ENCODE results near the gene SRPRA. TPM values are rescaled to one million over a fixed set of nuclear protein-coding genes. Genes with fewer than 3 reads are reported as not detected.

Gene SRPRA
- total RNA-seq, 1 donor from 2014 or later: 110 TPM

DNA sequence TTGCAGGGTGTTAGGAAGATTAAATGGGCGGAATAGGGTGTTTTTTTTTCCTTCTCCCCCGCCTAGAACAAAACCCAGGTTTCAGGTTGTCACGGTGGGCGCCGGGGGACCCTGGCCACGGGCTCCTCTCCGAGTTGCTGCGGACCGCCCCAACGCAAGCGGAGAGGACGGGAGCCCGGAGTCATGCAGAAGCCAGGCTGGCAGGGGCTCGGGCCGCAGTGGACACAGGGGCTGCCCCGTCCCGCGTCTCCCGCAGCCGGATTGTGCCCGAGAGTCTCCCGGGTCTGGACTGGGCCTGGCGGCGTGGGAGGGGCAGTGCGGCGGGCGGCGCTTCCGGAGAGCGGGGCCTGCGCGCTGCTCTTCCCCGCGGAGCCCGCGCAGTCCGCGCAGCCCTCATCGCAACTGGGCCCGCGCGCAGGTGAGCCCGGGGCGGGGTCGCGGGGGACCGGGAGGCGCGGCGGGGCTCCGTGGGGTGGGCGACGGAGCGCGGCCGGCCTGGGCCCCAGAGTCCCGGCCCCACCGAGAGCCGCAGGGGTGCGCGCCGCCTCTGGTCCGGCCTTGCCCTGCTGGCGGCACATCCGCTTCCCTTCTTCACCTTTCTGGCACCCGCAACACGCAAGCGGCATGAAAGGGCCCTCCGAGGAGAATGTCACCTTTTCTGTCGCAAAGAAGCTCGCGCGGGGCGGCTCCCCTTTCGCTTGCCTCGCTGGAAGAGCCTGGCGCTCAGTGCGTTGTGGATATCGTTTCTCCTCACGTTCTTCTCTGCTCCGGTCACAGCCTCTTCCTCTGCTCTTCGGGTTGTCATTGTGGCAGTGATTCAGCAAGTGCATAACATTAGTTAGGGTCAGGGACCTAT lies 14.3 kb upstream of the SRPRA start, which contains the start of gene TIRAP:
TIRAP (plus strand) TSS at position 358 of the 856 bp plus-strand sequence. CDS start 7,802 bp downstream, outside the sequence.
- Mint-ChIP-seq H3K4me1 (ENCODE audit: low read depth) (peaks cover 22% of the 10 kb centered on the region), H3K36me3 (ENCODE audit: low read depth) (peaks cover under 1% of the 10 kb centered on the region), H3K9me3 (ENCODE audit: low read depth) (no peaks in the 10 kb centered on the region), H3K27me3 (ENCODE audit: low read depth) (no peaks in the 10 kb centered on the region), H3K27ac (ENCODE audit: unreplicated experiment) (peak within 1 kb of the TSS; percentile 98), H3K4me3 (ENCODE audit: unreplicated experiment) (peak within 1 kb of the TSS; percentile 98)
- TF ChIP-seq, protein P1, sequence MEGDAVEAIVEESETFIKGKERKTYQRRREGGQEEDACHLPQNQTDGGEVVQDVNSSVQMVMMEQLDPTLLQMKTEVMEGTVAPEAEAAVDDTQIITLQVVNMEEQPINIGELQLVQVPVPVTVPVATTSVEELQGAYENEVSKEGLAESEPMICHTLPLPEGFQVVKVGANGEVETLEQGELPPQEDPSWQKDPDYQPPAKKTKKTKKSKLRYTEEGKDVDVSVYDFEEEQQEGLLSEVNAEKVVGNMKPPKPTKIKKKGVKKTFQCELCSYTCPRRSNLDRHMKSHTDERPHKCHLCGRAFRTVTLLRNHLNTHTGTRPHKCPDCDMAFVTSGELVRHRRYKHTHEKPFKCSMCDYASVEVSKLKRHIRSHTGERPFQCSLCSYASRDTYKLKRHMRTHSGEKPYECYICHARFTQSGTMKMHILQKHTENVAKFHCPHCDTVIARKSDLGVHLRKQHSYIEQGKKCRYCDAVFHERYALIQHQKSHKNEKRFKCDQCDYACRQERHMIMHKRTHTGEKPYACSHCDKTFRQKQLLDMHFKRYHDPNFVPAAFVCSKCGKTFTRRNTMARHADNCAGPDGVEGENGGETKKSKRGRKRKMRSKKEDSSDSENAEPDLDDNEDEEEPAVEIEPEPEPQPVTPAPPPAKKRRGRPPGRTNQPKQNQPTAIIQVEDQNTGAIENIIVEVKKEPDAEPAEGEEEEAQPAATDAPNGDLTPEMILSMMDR (IDR thresholded peaks at IDR 0.05): no peak
- no peak for DNase-seq (ENCODE audit: low spot score)

DNA sequence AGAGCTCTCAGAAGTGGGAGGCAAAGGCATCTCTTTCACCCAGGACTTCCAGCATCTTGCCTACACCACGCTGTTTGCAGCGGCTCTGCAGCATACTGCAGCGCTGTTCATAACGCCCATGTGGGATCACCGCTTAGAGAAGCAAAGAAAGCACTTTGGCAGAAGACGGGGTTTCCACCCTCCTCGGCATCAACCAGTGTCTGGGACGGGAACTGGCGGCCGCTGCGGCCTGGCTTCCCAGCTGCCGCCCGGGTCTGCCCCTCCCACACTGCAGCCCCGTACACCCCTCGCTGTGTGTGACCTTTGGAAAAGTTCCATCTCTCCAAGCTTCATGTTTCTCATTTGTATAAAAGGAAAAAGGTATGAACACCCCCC lies 13.7 kb upstream of the SRPRA start:
- Mint-ChIP-seq H3K27ac (ENCODE audit: unreplicated experiment) (peak overlapping the region; percentile 87), H3K36me3 (ENCODE audit: low read depth) (peaks cover 3% of the 10 kb centered on the region), H3K4me1 (ENCODE audit: low read depth) (peaks cover 22% of the 10 kb centered on the region), H3K27me3 (ENCODE audit: low read depth) (no peaks in the 10 kb centered on the region), H3K4me3 (ENCODE audit: unreplicated experiment) (peak overlapping the region; percentile 98), H3K9me3 (ENCODE audit: low read depth) (no peaks in the 10 kb centered on the region)
- TF ChIP-seq, protein P1 (IDR thresholded peaks at IDR 0.05): no peak
- no peak for DNase-seq (ENCODE audit: low spot score)

- Mint-ChIP-seq H3K4me3 (ENCODE audit: unreplicated experiment) (peak overlapping the region; percentile 98), H3K9me3 (ENCODE audit: low read depth) (no peaks in the 10 kb centered on the region), H3K27ac (ENCODE audit: unreplicated experiment) (peak overlapping the region; percentile 87), H3K36me3 (ENCODE audit: low read depth) (peaks cover 5% of the 10 kb centered on the region), H3K4me1 (ENCODE audit: low read depth) (peaks cover 22% of the 10 kb centered on the region), H3K27me3 (ENCODE audit: low read depth) (no peaks in the 10 kb centered on the region)
- TF ChIP-seq, protein P1 (IDR thresholded peaks at IDR 0.05): no peak
- DNase-seq (ENCODE audit: low spot score): no peak
Observed at GRCh38 chr11:126281666-126282175, 13.0 kb upstream of the SRPRA start.

- H3K4me3 Mint-ChIP-seq (ENCODE audit: unreplicated experiment): no peak overlapping the region
- H3K36me3 Mint-ChIP-seq (ENCODE audit: low read depth): peaks cover 5% of the 10 kb centered on the region
- no peaks in the 10 kb centered on the region for H3K27me3 Mint-ChIP-seq (ENCODE audit: low read depth)
- no peak for DNase-seq (ENCODE audit: low spot score)
- no peak overlapping the region for H3K27ac Mint-ChIP-seq (ENCODE audit: unreplicated experiment)
- TF ChIP-seq, protein P1 (IDR thresholded peaks at IDR 0.05): no peak
- peaks cover 22% of the 10 kb centered on the region for H3K4me1 Mint-ChIP-seq (ENCODE audit: low read depth)
- H3K9me3 Mint-ChIP-seq (ENCODE audit: low read depth): no peaks in the 10 kb centered on the region
Observed at GRCh38 chr11:126281245-126281644, 12.6 kb upstream of the SRPRA start.

DNA sequence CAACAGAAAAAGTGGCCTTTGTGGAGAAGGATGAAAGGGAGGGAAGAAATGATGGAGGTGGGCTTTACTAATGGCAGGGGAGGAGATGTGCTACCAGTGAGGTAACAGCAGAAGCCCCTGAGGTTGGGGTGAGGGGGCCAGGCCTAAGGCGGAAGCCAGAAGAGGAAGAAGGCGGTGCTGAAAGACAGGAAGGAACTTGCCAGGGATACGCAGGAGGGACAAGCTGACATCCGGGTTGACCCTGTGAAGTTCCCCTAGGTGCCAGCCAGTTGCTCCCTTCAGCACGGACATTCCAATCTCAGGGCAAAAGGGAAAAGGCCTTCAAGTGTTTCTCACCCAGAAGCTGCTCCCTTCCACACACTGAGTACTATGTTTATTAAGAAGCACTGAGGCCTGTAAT lies 11.9 kb upstream of the SRPRA start:
- Mint-ChIP-seq H3K36me3 (ENCODE audit: low read depth) (peaks cover 8% of the 10 kb centered on the region), H3K9me3 (ENCODE audit: low read depth) (no peaks in the 10 kb centered on the region), H3K27me3 (ENCODE audit: low read depth) (no peaks in the 10 kb centered on the region), H3K4me1 (ENCODE audit: low read depth) (peaks cover 22% of the 10 kb centered on the region), H3K4me3 (ENCODE audit: unreplicated experiment) (no peak overlapping the region), H3K27ac (ENCODE audit: unreplicated experiment) (no peak overlapping the region)
- TF ChIP-seq, protein P1 (IDR thresholded peaks at IDR 0.05): no peak
- DNase-seq (ENCODE audit: low spot score): no peak
